OCI-LY7 (cell line): ENCODE measurements around the gene ACVR1.

Experiments
- CTCF ChIP-seq: fragments of 200-600 bp; sonication (generic); conservative IDR thresholded peaks from 2 replicates; pipeline ENCODE4 v1.5.1; 2014; ENCODE audit warnings: mild to moderate bottlenecking, antibody characterized with exemption, low read length, moderate library complexity, mixed read lengths
- EZH2phosphoT487 ChIP-seq: fragments of 200-600 bp; sonication (generic); IDR thresholded peaks from 2 replicates; pipeline ENCODE4 v1.6.1; 2018; ENCODE audit warnings: low read depth, borderline replicate concordance, mild to moderate bottlenecking, mixed run types, antibody characterized with exemption, low read length, moderate library complexity, mixed read lengths

- TF ChIP-seq CTCF (no peak), EZH2phosphoT487 (no peak)
Measured at GRCh38 chr2:157903151-157903550, 27.0 kb upstream of the ACVR1 start.
